Prostate gland (tissue), 2 donors: Measurements from ENCODE around the gene SHC3. TPM values are rescaled to one million over a fixed set of nuclear protein-coding genes. Genes with fewer than 3 reads are reported as not detected.

ENCODE experiments used
- DNase-seq: peaks from one replicate; pipeline ENCODE4 v3.0.0-alpha.2; 2019; ENCODE audit warnings: low spot score
- H3K27ac ChIP-seq, 2 donors: fragments of 200-600 bp; sonication (generic); 2 replicates each; pipeline ENCODE4 v1.5.1; 2017 to 2019
- H3K27me3 ChIP-seq: fragments of 200-600 bp; sonication (generic); replicated peaks from 2 replicates; pipeline ENCODE4 v1.5.1; 2019; ENCODE audit not compliant: insufficient read depth
- H3K36me3 ChIP-seq, 2 donors: fragments of 200-600 bp; sonication (generic); 1 replicate in 1 of 2; 2 replicates in 1 of 2; pipeline versions ENCODE4 v1.5.1 to v1.8.1; 2017 to 2019
- H3K4me1 ChIP-seq: fragments of 200-600 bp; sonication (generic); replicated peaks from 2 replicates; pipeline ENCODE4 v1.5.1; 2019
- H3K4me3 ChIP-seq, 2 donors: fragments of 200-600 bp; sonication (generic); 2 replicates each; pipeline ENCODE4 v1.5.1; 2017 to 2019
- H3K9me3 ChIP-seq: fragments of 200-600 bp; sonication (generic); 2 replicates; pipeline ENCODE4 v1.5.1; 2017
- POLR2A ChIP-seq: fragments of 450-650 bp; IDR thresholded peaks from one replicate; pipeline ENCODE4 v1.6.1; 2016; ENCODE audit warnings: antibody characterized with exemption, mild to moderate bottlenecking
- POLR2AphosphoS5 ChIP-seq: sonication (generic); formaldehyde crosslinking; IDR thresholded peaks from one replicate; pipeline ENCODE4 v1.6.1; 2017; ENCODE audit warnings: antibody characterized with exemption
- WGBS: methylation state at CpG from one replicate; pipeline ENCODE4 v1.1.5; 2018; 5-methylcytosine and 5-hydroxymethylcytosine counted together
- intact Hi-C: fragments of 100-400 bp; cut with DNase I; formaldehyde crosslinking; loops from one replicate; pipeline ENCODE4 v1.14.2; 2022
- total RNA-seq, 2 donors: library from RNA; depleted of rRNA; stranded (reverse); fragments of >200 nt; gene quantifications; one replicate each; pipeline ENCODE4 v1.1.0, GENCODE V29; 2016
- TF ChIP-seq, protein P1 (sequence below), 4 experiments: fragments of 200-600 bp in 2 of 4; fragments of 450-650 bp in 2 of 4; sonication (generic) in 2 of 4; IDR thresholded peaks; 1 replicate in 3 of 4; 2 replicates in 1 of 4; pipeline ENCODE4 v1.5.1; 2016 to 2019; ENCODE audit warnings: antibody characterized with exemption in 4 of 4, mild to moderate bottlenecking in 2 of 4, moderate library complexity in 2 of 4

Gene SHC3
- total RNA-seq, 2 donors from 2014 or later, result 0.34 to 0.59 TPM

DNA sequence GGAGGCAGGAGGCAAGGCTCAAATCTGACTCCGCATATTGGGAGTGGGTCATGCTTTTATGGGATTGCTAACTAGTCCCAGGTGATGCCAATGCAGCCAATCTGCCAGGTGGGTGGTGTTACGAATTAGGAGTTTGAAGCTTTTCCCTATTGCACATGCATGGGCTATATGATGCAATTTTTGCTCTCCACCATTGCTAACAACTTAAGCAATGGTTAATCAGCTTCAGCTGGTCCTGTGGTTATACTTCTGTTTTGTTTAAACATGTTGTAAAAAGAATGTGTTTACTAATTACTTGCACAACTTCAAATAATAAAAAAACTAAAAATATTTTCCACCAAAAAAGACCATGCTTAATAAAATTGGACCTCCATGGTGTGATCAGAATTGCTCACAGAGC, 55.7 kb downstream of the SHC3 start:
- H3K27ac ChIP-seq, result no peak overlapping the region
- no peak for DNase-seq
- intact Hi-C loops, result no loop called here

DNA sequence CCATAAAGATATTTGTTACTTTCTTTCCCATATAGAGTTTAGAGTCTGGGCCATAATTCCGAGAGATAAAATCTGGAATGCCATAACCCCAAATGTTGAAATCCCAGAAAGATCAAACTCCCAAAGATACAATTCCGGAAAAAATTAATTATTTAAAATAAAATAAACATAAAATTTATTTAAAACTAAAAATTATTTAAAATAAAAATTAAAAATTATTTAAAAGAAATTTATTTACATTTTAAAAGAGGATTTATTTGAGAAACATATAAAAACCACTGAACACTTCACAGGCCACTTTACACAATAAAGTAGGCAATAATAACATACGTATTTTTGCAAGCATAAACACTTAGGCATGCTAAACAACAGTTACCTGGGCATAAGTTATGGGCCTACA, 57.9 kb downstream of the SHC3 start:
- no peak for DNase-seq
- Histone ChIP-seq H3K4me3 (no peak overlapping the region), H3K9me3 (no peaks in the 10 kb centered on the region), H3K27ac (no peak overlapping the region), H3K36me3 (no peaks in the 10 kb centered on the region), H3K27me3 (no peaks in the 10 kb centered on the region), H3K4me1 (no peaks in the 10 kb centered on the region)
- intact Hi-C loops, result no loop called here
- TF ChIP-seq POLR2AphosphoS5 (no peak), POLR2A (no peak)
- TF ChIP-seq, protein P1, sequence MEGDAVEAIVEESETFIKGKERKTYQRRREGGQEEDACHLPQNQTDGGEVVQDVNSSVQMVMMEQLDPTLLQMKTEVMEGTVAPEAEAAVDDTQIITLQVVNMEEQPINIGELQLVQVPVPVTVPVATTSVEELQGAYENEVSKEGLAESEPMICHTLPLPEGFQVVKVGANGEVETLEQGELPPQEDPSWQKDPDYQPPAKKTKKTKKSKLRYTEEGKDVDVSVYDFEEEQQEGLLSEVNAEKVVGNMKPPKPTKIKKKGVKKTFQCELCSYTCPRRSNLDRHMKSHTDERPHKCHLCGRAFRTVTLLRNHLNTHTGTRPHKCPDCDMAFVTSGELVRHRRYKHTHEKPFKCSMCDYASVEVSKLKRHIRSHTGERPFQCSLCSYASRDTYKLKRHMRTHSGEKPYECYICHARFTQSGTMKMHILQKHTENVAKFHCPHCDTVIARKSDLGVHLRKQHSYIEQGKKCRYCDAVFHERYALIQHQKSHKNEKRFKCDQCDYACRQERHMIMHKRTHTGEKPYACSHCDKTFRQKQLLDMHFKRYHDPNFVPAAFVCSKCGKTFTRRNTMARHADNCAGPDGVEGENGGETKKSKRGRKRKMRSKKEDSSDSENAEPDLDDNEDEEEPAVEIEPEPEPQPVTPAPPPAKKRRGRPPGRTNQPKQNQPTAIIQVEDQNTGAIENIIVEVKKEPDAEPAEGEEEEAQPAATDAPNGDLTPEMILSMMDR (IDR thresholded peaks at IDR 0.05), result no peak
- WGBS, result 95% methylated on average over 3 of the region's 3 CpGs

More for the DNA sequence above, 55.7 kb downstream of the SHC3 start:
- H3K4me1 ChIP-seq, result no peaks in the 10 kb centered on the region
- no peaks in the 10 kb centered on the region for H3K9me3 ChIP-seq
- 97% methylated on average over 2 of the region's 2 CpGs for WGBS
- no peak for TF ChIP-seq POLR2A
- H3K4me3 ChIP-seq, result no peak overlapping the region
- H3K36me3 ChIP-seq, result no peaks in the 10 kb centered on the region
- no peaks in the 10 kb centered on the region for H3K27me3 ChIP-seq

DNA sequence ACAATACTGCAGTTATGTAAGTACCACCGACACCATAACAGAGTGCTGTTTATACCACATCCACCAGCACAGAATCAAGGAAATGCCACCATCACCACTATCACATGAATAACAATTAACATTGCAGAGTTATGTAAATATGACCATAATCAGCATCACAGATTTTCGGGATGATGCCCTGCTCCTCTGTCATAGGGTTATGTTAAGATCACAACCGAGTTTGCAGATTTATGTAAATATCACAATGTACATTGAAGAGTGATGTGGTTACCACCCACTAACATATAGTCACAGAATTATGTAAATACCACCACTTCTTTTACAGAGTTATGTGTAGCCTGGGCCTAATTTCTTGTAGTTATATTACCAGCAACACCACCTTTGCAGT, 61.8 kb downstream of the SHC3 start:
- H3K9me3 ChIP-seq, result no peaks in the 10 kb centered on the region
- no peaks in the 10 kb centered on the region for H3K4me1 ChIP-seq
- TF ChIP-seq POLR2A (no peak), POLR2AphosphoS5 (no peak)
- TF ChIP-seq, protein P1 (IDR thresholded peaks at IDR 0.05), result no peak
- no peaks in the 10 kb centered on the region for H3K36me3 ChIP-seq
- H3K27ac ChIP-seq, result no peak overlapping the region
- no peaks in the 10 kb centered on the region for H3K27me3 ChIP-seq
- H3K4me3 ChIP-seq, result no peak overlapping the region
- 82% methylated on average over 3 of the region's 3 CpGs for WGBS
- DNase-seq, result no peak
- intact Hi-C loops, result no loop called here

DNA sequence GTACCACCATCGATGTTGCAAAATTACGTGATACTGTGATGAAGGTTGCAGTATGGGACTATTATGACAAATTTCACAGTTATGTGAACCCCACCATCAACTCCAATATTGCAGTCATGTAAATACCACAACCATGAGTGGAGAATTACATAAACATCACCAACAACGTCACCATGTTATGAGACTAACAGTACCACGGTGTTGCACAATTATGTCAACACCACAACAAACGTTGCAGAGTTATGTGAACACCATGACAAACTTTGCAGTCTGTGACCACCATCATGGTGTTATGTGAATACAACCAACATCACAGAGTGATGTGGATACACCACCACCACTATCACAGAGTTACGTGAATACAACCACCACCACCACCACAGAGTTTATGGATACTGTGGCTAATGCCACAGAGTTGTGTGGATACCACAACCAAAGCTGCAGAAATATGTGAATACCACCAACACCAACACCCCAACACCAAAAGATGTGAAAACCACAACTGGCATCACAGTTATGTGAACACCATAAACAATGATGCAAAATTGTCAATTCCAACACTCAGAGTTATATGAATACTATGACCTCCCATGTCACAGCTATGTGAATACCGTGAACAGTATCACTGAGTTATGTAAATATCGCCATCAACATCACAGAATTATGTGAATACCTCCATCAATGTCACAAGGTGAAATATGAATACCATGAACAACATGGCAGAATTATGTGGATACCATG, 62.4 kb downstream of the SHC3 start:
- no peaks in the 10 kb centered on the region for H3K27me3 ChIP-seq
- H3K4me3 ChIP-seq, result no peak overlapping the region
- no peak for DNase-seq
- intact Hi-C loops, result no loop called here
- TF ChIP-seq, protein P1 (IDR thresholded peaks at IDR 0.05), result no peak
- TF ChIP-seq POLR2A (no peak), POLR2AphosphoS5 (no peak)
- no peaks in the 10 kb centered on the region for H3K9me3 ChIP-seq
- WGBS, result 94% methylated on average over 8 of the region's 8 CpGs
- no peaks in the 10 kb centered on the region for H3K36me3 ChIP-seq
- no peak overlapping the region for H3K27ac ChIP-seq
- no peaks in the 10 kb centered on the region for H3K4me1 ChIP-seq

DNA sequence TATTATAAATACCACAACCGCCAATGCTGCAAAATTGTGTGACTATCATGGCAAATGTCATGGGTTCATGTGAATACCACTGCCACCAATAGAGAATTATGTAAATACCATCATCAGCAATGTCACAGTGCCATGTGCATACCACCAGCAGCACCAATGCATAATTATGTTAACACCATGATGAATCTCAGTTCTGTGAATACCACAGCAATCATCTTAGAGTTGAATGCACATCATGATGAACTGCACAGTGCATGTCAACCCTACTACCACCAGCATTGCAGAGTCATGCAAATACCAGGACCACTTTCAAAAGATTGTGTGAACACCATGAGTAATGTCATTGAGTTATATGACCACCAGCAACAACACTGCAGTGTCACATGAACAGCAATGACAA, 63.2 kb downstream of the SHC3 start:
- DNase-seq, result no peak
- H3K27me3 ChIP-seq, result no peaks in the 10 kb centered on the region
- no peaks in the 10 kb centered on the region for H3K36me3 ChIP-seq
- no peak overlapping the region for H3K4me3 ChIP-seq
- no peak overlapping the region for H3K27ac ChIP-seq
- H3K9me3 ChIP-seq, result no peaks in the 10 kb centered on the region
- no peak for TF ChIP-seq POLR2A
- TF ChIP-seq, protein P1 (IDR thresholded peaks at IDR 0.05), result no peak
- TF ChIP-seq POLR2AphosphoS5, result no peak
- 95% methylated on average over 1 of the region's 1 CpG for WGBS
- intact Hi-C loops, result no loop called here
- no peaks in the 10 kb centered on the region for H3K4me1 ChIP-seq
